Kidney epithelial cell (primary cell): ENCODE results near the gene PATJ. TPM values are rescaled to one million over a fixed set of nuclear protein-coding genes. Genes with fewer than 3 reads are reported as not detected.
"Not testable (repeated sequence)": the region's sequence is repeated elsewhere in the genome, so short reads cannot be mapped to it uniquely, and the experiment has no call there.

Experiments used
- DNase-seq: peaks from one replicate; pipeline ENCODE4 v3.0.0-alpha.2; 2010; ENCODE audit warnings: low read depth
- H3K27me3 ChIP-seq: 2 replicates; pipeline ENCODE4 v1.6.0; 2011; ENCODE audit warnings: low read length; ENCODE audit not compliant: control insufficient read depth, insufficient read depth
- H3K36me3 ChIP-seq: 2 replicates; pipeline ENCODE4 v1.5.1; 2011; ENCODE audit warnings: low read length; ENCODE audit not compliant: control insufficient read depth, insufficient read depth
- H3K4me3 ChIP-seq: 2 replicates; pipeline ENCODE4 v1.5.1; 2011; ENCODE audit warnings: low read depth, mild to moderate bottlenecking, control low read depth, low read length
- total RNA-seq: library from RNA; depleted of rRNA; stranded (reverse); fragments of >200 nt; gene quantifications from 2 replicates; pipeline ENCODE4 v1.2.3, GENCODE V29; 2015
- TF ChIP-seq, protein P1 (sequence below): IDR thresholded peaks from 2 replicates; pipeline ENCODE4 v1.5.1; 2011; ENCODE audit warnings: mild to moderate bottlenecking, moderate library complexity, low read length, control low read depth, inconsistent platforms; ENCODE audit not compliant: insufficient read depth, poor library complexity, severe bottlenecking

Gene PATJ
- total RNA-seq, 1 donor from 2014 or later = 27.1 TPM

DNA sequence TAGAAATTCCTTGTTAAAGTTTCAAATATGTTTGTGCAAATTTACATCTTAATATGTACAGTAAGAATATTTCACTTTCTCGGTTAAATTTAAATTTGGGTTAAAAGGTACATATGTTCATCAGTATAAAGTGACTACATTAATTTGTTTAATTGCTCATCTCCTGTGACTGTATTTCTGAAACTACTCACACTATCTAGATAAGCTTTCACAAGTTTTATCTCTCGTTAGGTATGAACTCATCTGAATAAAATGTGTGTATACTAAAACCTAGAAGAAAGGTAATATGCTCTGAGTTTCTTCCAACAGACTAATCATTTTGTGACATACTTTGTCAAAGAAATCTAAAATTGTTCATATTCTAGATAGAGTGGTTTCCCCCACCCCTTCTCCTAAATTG, 150.7 kb downstream of the PATJ start:
- no peak overlapping the region for H3K4me3 ChIP-seq
- TF ChIP-seq, protein P1, sequence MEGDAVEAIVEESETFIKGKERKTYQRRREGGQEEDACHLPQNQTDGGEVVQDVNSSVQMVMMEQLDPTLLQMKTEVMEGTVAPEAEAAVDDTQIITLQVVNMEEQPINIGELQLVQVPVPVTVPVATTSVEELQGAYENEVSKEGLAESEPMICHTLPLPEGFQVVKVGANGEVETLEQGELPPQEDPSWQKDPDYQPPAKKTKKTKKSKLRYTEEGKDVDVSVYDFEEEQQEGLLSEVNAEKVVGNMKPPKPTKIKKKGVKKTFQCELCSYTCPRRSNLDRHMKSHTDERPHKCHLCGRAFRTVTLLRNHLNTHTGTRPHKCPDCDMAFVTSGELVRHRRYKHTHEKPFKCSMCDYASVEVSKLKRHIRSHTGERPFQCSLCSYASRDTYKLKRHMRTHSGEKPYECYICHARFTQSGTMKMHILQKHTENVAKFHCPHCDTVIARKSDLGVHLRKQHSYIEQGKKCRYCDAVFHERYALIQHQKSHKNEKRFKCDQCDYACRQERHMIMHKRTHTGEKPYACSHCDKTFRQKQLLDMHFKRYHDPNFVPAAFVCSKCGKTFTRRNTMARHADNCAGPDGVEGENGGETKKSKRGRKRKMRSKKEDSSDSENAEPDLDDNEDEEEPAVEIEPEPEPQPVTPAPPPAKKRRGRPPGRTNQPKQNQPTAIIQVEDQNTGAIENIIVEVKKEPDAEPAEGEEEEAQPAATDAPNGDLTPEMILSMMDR = no peak
- no peak for DNase-seq
- no peaks in the 10 kb centered on the region for H3K27me3 ChIP-seq
- no peaks in the 10 kb centered on the region for H3K36me3 ChIP-seq

DNA sequence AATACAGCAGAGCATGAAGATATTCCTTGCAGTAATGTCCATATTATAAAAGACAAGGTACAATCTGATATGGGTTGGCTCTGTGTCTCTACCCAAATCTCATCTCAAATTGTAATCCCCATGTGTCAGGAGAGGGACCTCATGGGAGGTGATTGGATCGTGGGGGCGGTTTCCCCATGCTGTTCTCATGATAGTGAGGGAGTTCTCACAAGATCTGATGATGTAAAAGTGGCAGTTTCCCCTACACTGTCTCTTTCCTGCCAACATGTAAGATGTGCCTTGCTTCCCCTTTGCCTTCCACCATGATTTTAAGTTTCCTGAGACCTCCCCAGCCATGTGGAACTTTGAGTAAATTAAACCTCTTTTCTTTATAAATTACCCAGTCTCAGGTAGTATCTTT, 152.0 kb downstream of the PATJ start:
- H3K27me3 ChIP-seq, H3K4me3 ChIP-seq, DNase-seq, H3K36me3 ChIP-seq: not testable (repeated sequence)

DNA sequence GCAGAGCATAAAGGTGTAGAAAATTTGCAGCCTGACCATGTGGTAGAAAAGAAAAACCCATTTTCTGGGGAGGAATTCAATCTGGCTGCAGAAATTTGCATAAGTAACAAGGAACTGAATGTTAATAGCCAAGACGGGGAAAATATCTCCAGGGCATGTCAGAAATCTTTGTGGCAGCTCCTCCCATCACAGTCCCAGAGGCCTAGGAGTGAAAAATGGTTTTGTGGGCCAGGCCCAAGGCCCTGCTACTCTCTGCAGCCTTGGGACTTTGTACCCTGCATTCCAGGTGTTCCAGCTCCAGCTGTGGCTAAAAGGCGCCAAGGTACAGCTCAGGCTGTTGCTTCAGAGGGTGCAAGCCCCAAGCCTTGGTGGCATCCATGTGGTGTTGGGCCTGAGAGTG, 152.9 kb downstream of the PATJ start:
- Histone ChIP-seq H3K4me3 (no peak overlapping the region), H3K36me3 (no peaks in the 10 kb centered on the region), H3K27me3 (no peaks in the 10 kb centered on the region)
- DNase-seq = no peak
- TF ChIP-seq, protein P1 = no peak

DNA sequence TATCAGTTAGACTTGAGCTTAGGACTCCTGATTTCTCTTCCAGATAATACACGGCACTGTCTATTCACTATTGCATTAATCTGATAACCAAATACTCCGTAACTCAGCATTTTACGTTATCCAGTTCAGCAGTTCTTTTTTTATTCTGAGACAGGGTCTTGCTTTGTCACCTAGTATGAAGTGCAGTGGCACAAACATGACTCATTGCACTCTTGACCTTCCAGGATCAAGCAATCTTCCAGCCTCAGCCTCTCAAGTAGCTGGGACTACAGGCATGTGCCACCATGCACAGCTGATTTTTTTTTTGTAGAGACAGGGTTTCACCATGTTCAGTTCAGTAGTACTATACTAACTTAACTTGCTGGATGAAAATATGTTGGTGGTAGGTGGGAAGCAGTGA, 156.4 kb downstream of the PATJ start:
- Histone ChIP-seq H3K27me3 (no peaks in the 10 kb centered on the region), H3K36me3 (no peaks in the 10 kb centered on the region), H3K4me3 (no peak overlapping the region)
- TF ChIP-seq, protein P1 = no peak
- no peak for DNase-seq

DNA sequence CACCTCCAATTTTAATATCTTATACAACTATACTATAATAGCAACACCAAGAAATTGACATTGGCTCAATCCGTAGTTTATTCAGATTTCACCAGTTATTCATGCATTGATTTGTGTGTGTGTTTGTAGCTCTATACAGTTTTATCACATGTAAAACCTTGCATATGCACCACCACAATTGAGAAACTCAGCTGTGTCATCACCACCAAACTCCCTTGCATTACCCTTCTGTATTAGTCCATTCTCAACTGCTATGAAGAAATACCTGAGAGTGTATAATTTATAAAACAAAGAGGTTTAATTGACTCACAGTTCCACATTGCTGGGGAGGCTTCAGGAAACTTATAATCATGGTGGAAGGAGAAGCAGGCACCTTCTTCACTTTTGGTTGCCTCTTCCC, 162.1 kb downstream of the PATJ start:
- no peak for DNase-seq
- Histone ChIP-seq H3K27me3 (no peaks in the 10 kb centered on the region), H3K36me3 (no peaks in the 10 kb centered on the region), H3K4me3 (no peak overlapping the region)
- TF ChIP-seq, protein P1 = no peak

DNA sequence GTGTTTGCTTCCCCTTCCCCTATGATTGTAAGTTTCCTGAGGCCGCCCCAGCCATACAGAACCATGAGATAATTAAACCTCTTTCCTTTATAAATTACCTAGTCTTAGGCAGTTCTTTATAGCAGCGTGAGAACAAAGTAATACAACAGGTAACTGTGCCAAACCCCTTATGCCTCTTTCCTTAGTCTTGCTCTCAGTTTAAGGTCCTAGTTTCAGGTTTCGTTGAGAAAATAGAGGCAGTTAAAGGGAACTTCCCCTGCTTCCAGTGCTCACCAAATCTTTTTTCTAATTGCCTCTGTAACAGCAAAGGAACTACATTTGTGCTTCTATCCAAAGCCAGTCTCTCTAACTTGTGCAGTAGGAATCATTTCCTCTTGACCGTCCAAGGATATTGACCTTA, 164.8 kb downstream of the PATJ start:
- DNase-seq = no peak
- Histone ChIP-seq H3K4me3 (no peak overlapping the region), H3K27me3 (no peaks in the 10 kb centered on the region), H3K36me3 (no peaks in the 10 kb centered on the region)
- TF ChIP-seq, protein P1 = no peak
